GM12865 (cell line): ENCODE results near the gene CRIP3.

Experiments used
- DNase-seq: peaks from one replicate; pipeline ENCODE4 v3.0.0; 2010; ENCODE audit warnings: low read depth
- H3K4me3 ChIP-seq: 2 replicates; pipeline ENCODE4 v1.5.1; 2011; ENCODE audit warnings: mild to moderate bottlenecking, low read depth, low read length, control low read depth
- CTCF ChIP-seq: IDR thresholded peaks from 2 replicates; pipeline ENCODE4 v1.5.1; 2011; ENCODE audit warnings: low read length, control low read depth, low read depth, inconsistent platforms; ENCODE audit not compliant: insufficient read depth; ENCODE audit errors: missing control alignments

The CRIP3 gene

GRCh38 chr6:43301081-43301870, 7.3 kb downstream of the CRIP3 start:
- no peak for TF ChIP-seq CTCF
- no peak for DNase-seq
- no peak overlapping the region for H3K4me3 ChIP-seq

- no peak for DNase-seq
- TF ChIP-seq CTCF: no peak
- no peak overlapping the region for H3K4me3 ChIP-seq
Measured at GRCh38 chr6:43299338-43300293, 9.0 kb downstream of the CRIP3 start.

GRCh38 chr6:43298565-43299337, 9.9 kb downstream of the CRIP3 start:
- TF ChIP-seq CTCF: no peak
- H3K4me3 ChIP-seq: no peak overlapping the region
- no peak for DNase-seq

GRCh38 chr6:43297644-43298564, 10.7 kb downstream of the CRIP3 start, which contains the start of gene SLC22A7:
Gene SLC22A7 (plus strand): TSS chr6:43298260. CDS start chr6:43298359, 99 bp downstream.
- no peak for DNase-seq
- H3K4me3 ChIP-seq: no peak within 1 kb of the TSS
- TF ChIP-seq CTCF: no peak

GRCh38 chr6:43296780-43297497, 11.7 kb downstream of the CRIP3 start:
- no peak for DNase-seq
- H3K4me3 ChIP-seq: no peak overlapping the region
- no peak for TF ChIP-seq CTCF
